ENCODE measurements around the gene SSRP1. TPM values are rescaled to one million over a fixed set of nuclear protein-coding genes. Genes with fewer than 3 reads are reported as not detected.
"Not testable (repeated sequence)": the region's sequence is repeated elsewhere in the genome, so short reads cannot be mapped to it uniquely, and the experiment has no call there.

Gene SSRP1
- total RNA-seq, 1 donor from 2014 or later, result 54.0 TPM

DNA sequence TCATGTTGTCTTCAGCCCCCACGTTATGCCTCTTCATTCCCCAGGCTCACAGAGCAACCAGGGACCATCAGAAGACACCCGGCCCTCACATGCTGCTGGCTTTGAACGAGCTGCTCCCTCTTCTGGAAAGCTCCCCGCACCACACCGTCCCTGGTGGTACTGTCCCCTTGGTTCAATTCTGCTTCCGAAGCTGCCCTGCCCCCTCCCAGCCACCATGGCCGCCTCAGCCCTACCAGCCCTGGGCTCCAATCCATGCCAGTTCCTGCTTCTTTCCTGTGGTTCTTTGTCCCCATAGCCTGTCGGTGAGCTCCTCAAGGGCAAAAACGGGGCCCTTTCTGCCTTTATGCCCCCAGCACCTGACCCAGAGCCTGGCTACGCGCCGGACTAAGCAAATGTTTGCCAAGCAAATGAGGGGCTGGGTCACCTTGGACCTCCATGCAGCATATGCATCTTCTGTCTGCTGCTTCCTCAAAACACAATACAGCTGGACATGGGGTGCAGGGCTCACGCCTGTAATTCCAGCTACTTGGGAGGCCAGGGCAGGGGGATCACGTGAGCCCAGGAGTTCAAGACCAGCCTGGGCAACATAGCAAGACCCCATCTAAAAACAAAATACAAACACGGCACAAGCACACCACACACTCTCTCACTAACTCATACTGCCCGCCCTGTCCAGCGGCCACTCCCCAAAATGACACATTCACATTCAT is 32.3 kb downstream of the SSRP1 start:
- DNase-seq (ENCODE audit: low spot score), result no peak

DNA sequence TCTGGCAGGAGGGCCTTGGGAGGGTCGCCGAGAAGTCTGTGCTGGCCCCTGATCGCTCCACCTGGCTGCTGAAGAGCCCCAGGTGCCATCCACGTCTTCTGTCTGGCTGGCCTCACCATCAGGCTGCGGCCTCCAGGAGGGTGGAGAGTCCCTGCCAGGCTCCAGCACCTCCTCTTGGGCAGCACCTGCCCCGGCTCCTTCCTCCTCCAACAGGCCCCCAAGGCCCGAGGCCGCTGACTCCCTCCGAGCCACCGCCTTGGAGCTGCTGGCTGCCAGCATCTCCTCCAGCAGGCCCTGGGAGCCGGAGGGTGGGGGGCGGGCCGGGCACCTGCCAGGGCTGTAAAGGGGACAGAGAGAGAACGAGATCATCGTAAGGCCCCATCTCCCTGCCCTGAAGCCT is 33.2 kb downstream of the SSRP1 start:
- no peak for DNase-seq (ENCODE audit: low spot score)

DNA sequence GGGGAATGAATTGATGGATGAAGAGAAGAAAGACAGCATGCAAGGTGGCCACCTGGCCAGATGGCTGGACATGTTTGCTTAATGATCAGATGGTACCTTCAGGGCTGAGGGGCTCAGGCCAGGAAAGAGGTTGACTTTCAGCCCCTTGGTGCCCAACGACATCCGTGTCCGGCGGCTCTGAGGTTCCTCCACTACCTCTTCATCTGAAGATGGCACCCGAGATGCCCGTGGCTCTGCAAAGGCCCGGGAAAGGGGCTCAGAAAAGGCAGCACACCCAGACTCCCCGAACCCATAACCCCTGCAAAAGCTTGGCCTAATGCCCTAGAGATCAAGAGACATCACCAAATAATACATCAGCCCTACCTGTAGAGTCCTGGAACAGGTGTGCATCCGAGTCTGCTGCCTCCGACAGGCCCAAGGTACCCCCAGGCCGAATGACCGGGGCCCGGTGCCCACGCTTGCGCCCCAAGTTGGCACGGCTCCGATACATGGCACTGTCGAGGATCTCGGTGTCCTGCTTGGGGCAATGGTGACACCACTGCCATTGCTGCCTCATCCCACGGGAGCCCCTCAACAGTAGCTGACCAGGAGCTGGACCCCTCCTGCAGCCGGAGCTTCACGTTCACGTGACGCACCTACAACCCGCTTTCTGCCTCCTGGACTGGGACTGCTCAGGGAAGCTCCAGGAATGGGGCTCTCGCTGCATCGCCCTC is 33.8 kb downstream of the SSRP1 start:
- DNase-seq (ENCODE audit: low spot score), result no peak

DNA sequence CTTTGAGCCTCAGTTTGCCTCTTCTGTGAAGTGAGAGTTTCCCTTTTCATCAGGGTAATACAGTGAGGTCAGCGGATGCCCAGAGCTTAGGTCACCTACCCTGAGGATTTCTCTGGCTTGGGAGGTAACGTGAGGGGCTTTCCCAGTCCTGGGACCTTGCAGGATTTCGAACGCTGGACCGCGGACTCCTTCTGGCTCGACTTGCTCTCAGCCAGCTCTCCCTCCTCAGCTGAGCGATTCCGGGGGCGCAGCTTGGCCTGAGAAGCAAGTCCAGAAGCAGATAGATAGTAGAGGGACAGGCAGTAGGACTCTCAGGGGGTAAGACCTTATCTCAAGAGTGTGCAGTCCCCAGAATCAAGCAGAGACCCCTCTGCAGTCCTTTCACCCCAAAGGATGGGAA is 34.9 kb downstream of the SSRP1 start:
- DNase-seq (ENCODE audit: low spot score), result no peak

DNA sequence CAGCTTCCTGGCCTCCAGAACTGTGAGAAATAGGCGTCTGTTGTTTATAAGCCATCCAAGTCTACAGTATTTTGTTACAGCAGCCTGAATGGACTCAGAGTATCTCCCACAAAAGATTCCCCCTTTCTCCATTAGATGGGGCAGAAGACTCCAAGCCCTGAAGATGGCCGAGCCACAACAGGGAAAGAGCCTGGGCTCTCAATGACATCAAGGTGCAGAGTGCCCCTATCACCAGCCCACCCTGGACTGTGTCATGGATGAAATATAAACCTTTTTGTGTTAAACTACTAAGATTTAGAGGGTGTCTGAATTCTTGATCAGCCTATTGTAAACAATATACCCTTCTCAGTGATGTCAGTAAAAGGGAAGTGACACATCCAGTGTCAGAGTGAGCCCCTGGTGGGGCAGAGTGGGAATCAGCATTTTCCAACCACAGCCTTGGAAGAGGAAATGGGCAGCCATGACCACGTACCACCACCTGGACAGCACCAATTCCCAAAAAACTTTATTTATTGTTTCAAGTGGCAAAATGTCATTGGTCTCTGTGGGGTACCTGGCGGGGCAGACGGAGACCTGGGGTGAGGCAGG is 36.4 kb downstream of the SSRP1 start:
- no peak for DNase-seq (ENCODE audit: low spot score)

DNA sequence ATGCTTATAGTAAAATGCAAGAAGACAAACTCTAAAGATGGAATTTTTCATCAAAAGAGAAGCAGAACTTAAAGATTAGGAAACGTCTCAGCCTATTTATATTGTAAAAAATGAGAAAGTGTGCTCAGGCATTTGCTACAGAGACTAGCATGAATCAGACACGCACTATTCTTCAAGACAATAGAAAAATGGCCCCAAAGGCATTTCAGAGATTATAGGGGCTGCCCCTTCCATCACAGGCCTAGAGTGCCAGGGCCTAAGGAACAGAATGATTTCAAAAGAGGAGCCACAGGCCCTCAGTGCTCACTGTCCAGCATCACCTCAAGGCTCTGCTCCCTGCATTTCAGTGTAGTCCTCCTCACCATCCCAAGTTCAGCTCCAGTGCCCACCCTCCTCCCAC is 38.5 kb downstream of the SSRP1 start:
- DNase-seq (ENCODE audit: low spot score), result no peak

DNA sequence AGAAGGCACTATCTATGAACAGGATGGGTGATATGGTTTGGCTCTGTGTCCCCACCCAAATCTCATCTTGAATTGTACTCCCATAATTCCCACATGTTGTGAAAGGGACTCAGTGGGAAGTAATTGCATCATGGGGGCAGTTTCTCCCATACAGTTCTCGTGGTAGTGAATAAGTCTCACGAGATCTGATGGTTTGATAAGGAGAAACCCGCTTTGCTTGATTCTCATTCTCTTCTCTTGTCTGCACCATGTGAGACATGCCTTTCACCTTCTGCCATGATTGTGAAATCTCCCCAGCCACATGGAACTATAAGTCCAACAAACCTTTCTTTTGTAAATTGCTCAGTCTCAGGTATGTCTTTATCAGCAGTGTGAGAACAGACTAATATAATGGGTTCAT is 39.5 kb downstream of the SSRP1 start:
- not testable (repeated sequence) for DNase-seq (ENCODE audit: low spot score)

DNA sequence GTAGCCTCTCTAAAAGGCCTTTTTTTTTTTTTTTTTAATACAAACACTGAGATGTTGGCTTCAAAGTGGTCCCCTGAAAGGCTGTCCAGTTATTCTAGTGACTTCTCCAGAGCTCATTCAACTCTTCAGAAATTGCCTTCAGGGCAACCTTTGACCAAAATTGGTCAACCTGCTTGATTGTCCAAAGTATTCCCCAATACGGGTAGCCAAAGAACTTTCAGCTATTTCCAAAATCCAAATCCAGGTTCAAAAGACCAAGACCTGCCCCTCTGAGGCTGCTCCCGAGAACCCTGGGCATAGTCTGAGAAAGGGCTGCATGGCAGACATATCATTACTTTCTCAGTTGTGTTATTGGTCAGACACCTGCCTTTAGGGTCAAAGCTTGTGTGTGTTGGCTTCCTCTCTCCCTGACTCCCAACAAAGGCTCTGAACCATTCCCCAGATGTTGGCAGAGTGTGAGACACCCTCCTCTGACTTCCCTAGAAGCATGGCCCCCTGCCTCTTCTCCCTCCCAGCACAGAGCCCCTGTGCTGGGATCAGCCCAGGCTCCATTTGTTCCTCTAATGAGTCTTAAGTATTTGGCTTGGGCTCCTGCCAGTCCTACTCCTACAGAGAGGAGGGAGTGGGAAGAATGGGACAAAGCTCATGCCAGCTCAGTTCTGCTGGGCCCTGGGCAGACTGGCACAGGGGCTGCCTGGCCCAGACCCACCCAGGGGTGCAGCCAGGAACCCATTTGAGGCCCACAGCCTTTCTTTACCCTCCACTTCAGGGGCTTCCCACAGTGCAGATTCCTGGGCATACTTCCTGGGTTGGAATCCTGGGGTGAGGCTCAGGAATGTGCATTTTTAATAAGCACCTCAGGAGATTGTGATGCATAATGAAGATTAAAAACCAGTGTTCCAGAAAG is 41.2 kb downstream of the SSRP1 start:
- no peak for DNase-seq (ENCODE audit: low spot score)

DNA sequence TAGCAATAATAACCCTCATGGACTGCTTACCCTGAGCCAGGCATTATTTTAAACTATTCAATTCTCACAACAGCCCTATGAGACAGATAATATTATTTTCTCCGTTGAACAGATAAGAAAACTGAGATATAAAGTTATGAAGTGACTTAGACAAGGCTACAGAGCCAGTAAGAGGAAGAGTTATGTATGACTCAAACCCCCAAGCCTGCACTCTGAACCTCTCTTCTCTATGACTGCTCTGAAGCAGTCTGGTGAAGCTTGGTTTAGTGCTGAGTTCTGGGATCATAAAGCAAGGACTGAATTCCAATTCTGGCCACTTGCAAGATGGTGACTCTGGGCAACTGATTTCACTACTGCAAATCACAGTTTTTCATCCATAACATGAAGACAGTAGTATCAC is 45.4 kb downstream of the SSRP1 start:
- DNase-seq (ENCODE audit: low spot score), result no peak

DNA sequence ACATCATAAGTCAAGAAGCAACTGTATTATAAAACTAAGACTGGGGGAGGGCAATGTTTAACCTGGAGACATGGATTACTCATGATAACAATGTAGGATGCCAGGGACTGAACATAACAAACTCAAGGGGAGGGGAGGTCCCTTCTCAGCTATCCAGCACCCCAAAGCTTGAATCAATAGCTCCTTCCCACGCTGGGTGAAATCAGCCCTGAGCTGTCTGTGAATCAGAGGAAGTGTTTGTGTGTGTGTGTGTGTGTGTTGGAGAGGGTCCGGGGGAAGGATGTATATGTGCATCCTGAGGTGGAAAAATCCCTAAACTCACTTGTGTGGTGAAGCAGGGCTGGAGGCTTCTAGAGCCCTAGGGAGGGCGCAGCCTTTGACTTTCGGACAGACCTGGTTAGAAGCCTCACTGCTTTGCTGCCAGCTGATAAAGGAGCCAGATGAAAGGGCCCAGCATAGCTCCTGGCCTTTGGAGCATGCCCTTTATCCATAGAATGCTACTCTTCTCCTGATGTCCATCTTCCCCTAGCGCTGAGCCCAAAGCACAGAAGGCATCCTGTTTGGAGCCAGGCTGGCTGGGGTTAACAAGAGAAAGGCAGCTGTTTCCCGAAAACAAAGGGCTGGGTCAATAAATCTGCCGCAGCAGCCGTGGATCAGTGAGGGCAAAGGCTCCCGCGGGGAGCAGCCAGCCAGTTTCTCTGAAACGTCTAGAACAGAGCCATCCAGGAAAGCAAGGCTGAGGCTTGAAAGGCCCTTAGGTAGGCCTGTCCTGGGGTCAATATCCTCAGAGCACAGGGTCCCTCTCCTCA is 46.7 kb downstream of the SSRP1 start:
- no peak for DNase-seq (ENCODE audit: low spot score)

DNA sequence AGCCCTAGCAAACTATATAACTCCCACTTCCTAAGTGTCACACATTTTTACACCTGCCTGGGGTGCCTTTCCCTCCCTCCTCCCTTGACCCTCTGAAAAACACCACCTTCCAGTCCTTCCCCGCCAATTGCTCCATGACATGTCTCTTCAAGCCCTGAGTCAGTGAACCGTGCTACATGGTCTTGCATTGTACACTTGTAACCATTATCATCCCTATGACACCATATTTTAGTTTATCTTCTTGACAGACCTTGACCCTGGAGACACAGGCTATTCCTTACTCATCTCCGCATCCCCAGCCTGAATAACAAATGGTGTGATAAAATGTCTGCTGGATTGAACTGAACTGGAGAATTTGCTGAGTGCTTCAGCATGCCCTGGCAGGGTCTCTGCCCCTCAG is 47.8 kb downstream of the SSRP1 start:
- DNase-seq (ENCODE audit: low spot score), result no peak

DNA sequence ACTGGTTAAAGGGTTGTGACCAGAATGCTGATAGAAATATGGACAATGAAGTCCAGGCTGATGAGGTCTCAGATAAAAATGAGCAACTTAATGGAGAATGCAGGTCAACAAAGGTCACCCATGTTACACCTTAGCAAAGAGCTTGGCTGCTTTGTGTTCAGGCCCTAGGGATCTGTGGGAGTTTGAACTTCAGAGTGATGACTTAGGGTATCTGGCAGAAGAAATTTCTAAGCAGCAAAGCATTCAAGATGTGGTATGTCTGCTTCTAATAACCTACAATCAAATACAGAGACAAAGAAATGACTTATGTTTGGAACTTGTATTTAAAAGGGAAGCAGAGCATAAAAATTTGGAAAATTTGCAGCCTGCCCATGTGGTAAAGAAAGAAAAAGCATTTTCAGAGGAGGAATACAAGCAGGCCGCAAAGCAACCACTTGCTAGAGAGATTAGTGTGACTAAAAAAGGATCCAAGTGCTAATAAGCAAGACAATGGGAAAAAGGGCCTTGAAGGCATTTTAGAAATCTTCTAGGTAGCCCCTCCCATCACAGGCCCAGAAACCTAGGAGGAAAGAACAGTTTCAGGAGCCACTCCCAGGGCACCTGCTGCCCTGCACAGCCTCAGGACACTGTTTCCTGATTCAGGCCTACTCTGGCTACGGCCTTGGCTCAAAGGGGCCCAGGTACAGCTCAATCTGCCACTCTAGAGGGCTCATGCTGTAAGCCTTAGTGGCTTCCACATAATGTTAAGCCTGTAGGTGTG is 52.3 kb downstream of the SSRP1 start:
- DNase-seq (ENCODE audit: low spot score), result no peak

DNA sequence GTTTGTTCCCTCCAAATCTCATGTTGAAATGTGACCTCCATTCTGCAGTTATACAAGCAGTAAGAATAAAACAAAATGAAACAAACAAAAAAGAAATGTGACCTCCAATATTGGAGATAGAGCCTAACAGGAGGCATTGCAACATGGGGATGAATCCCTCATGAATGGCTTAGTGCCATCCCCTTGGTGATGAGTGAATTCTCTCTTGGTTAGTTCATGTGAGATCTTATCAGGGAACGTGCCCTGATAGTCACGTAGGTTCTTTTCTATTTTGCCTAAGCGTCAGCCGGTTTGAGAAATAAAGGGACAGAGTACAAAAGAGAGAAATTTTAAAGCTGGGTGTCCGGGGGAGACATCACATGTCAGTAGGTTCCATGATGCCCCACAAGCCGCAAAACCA is 54.1 kb downstream of the SSRP1 start:
- not testable (repeated sequence) for DNase-seq (ENCODE audit: low spot score)

DNA sequence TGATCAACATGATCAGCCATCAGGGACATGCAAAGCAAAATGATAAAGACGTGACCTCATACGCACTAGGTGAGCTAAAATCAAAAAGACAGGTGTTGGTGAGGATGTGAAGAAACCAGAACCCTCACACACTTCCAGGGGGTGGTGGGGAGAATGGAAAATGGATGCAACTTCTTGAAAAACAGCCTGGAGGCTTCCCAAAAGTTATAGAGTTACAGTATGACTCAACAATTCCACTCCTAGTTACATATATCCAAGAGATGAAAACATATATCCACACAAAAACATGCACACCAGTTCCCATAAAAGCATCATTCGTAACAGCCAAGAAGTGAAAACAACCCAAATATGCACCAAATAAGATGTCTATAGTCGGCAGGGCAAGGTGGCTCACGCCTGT is 56.6 kb downstream of the SSRP1 start:
- no peak for DNase-seq (ENCODE audit: low spot score)

DNA sequence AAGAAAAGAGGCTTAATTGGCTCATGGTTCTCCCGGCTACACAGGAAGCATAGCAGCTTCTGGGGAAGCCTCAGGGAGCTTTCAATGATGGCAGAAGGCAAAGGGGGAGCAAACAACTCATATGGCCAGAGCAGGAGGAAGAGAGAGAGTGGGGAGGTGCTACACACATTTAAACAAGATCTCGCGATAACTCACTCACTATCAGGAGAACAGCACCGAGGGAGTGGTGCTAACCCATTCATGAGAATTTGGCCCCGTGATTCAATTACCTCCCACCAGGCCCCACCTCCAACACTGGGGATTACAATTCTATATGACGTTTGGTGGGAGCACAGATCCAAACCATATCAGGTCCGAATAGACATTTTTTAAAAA is 57.0 kb downstream of the SSRP1 start:
- DNase-seq (ENCODE audit: low spot score), result no peak

DNA sequence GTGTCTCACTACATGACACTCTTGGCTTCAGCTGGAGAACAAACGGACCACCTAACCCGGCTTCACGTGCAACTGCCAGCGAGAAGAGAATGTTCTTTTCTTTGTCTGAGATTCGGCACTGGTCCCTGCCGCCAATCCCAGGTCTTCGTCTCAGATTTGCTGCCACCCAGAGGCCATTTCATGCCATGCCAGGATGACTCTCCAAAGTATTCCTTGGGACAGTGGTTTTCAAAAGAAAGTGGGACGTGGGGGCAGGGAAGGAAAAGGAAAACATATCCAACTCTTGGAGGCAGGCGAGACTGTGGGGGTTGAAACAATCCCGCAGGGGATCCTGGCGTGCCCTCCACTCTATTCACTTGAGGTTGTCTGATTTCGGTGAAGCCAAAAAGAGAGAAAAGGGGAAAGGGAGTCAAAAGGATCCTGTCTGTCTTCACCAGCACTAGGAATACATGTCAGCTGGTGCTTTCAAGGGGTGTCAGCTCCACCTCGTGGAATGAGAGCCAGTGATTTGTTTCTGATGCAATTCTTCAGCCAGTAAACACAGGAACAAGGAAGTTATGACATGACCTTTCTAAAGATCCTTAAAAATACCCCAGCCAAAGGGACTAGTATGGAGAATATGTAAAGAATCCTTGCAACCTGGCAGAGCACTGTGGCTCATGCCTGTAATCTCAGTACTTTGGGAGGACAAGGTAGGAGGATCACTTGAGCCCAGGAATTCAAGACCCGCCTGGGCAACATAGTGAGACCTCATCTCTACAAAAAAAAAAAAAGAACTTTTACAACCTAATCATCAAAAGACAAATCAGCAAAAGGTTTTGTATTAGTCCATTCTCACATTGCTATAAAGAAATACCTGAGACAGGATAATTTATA is 57.6 kb downstream of the SSRP1 start:
- no peak for DNase-seq (ENCODE audit: low spot score)

DNA sequence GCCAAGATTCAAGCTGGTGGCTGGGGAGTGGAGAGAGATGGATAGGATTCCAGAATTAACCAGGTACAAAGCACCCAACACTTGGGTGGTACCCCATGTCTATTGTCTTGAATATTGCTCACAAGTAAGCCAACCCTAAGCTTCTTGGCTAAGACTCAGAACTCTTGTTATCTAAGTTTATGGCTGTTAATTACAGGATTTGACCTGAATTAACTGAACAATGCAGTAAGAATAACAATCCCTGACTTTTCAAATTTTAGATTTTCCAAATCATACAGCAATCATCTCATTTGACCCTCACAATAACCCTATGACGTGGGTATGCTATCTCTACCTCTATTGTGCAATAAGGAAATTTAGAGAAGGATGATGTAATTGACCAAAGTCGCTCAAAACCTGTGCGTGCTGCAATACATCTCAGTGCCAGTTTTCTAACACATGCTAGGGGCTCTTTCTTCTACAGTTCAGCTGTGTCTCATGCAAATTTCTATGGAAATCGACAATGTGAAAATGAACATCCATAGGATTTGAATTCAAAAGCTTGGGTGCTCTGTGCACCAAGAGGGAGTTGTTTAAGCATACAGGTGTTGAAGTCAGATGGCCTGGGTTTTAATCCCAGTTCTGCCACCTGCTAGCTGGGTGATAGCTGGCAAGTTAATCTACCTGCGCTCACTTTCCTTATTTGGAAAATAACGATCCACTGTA is 58.6 kb downstream of the SSRP1 start:
- no peak for DNase-seq (ENCODE audit: low spot score)

DNA sequence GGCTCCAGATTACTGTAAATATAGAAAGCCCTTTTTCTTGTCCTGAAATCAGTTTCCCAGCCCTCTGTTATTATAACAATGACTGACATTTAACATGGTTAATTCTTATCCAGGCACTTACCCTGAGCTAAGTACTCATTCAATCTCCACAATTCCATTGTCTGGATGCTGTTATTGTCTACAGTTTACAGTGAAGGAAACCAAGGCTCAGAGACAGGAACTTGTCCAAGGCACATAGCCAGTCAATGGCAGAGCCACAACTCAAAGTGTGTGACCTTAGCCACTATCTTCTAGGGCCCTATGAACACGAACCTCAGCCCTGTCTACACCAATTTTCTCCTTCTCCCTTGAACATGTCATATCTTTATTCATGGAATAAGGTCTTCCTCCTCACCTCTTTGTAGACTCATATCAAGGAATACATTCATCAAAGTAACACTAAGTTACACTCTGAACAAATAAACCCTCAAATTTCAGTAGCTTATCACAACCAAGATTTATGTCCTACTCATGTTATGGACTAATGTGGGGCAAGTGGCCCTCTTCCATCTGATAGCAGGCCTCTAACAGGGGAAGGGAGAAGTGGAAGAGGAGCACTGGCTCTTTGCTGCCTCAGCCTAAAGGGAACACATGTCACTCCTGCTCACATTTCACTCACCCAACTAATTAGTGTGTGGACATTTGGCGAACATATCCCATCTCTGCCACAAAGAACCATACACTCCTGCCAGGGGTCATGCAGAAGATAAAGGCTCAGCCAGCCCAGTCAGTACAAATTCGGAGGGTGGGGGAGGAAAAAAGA is 59.3 kb downstream of the SSRP1 start:
- no peak for DNase-seq (ENCODE audit: low spot score)

All from mesenteric fat pad (tissue), 1 donor.